Measurements from ENCODE around the gene VPS8.

VPS8 gene

GRCh38 chr3:185046603-185047002 is 234.6 kb downstream of the VPS8 start:
- no peak for DNase-seq (ENCODE audit: low read depth)
- H3K4me3 ChIP-seq (ENCODE audit: low read depth, low read length): no peak overlapping the region
- TF ChIP-seq CTCF (IDR thresholded peaks at IDR 0.05; ENCODE audit: low read depth, low read length, missing control alignments): no peak

- DNase-seq (ENCODE audit: low read depth): no peak
- TF ChIP-seq CTCF (IDR thresholded peaks at IDR 0.05; ENCODE audit: low read depth, low read length, missing control alignments): no peak
- no peak overlapping the region for H3K4me3 ChIP-seq (ENCODE audit: low read depth, low read length)
Measured at GRCh38 chr3:185049710-185050109, 237.7 kb downstream of the VPS8 start.

GRCh38 chr3:185051801-185052200 is 239.8 kb downstream of the VPS8 start:
- DNase-seq (ENCODE audit: low read depth): no peak
- TF ChIP-seq CTCF (IDR thresholded peaks at IDR 0.05; ENCODE audit: low read depth, low read length, missing control alignments): no peak
- H3K4me3 ChIP-seq (ENCODE audit: low read depth, low read length): no peak overlapping the region

- DNase-seq (ENCODE audit: low read depth): no peak
- TF ChIP-seq CTCF (IDR thresholded peaks at IDR 0.05; ENCODE audit: low read depth, low read length, missing control alignments): no peak
- H3K4me3 ChIP-seq (ENCODE audit: low read depth, low read length): no peak overlapping the region
Measured at GRCh38 chr3:185052631-185053030, 240.7 kb downstream of the VPS8 start.

GRCh38 chr3:185056908-185057307 is 244.9 kb downstream of the VPS8 start:
- H3K4me3 ChIP-seq (ENCODE audit: low read depth, low read length): no peak overlapping the region
- no peak for DNase-seq (ENCODE audit: low read depth)
- TF ChIP-seq CTCF (IDR thresholded peaks at IDR 0.05; ENCODE audit: low read depth, low read length, missing control alignments): no peak

GRCh38 chr3:185057829-185058228 is 245.9 kb downstream of the VPS8 start:
- no peak for DNase-seq (ENCODE audit: low read depth)

More at GRCh38 chr3:185057829-185058228, 245.9 kb downstream of the VPS8 start:
- no peak overlapping the region for H3K4me3 ChIP-seq (ENCODE audit: low read depth, low read length)
- no peak for TF ChIP-seq CTCF (IDR thresholded peaks at IDR 0.05; ENCODE audit: low read depth, low read length, missing control alignments)

Data from GM12864 (cell line).